Measurements from ENCODE around the gene LRP2.
"Not testable (repeated sequence)": the region's sequence is repeated elsewhere in the genome, so short reads cannot be mapped to it uniquely, and the experiment has no call there.

The LRP2 gene

DNA sequence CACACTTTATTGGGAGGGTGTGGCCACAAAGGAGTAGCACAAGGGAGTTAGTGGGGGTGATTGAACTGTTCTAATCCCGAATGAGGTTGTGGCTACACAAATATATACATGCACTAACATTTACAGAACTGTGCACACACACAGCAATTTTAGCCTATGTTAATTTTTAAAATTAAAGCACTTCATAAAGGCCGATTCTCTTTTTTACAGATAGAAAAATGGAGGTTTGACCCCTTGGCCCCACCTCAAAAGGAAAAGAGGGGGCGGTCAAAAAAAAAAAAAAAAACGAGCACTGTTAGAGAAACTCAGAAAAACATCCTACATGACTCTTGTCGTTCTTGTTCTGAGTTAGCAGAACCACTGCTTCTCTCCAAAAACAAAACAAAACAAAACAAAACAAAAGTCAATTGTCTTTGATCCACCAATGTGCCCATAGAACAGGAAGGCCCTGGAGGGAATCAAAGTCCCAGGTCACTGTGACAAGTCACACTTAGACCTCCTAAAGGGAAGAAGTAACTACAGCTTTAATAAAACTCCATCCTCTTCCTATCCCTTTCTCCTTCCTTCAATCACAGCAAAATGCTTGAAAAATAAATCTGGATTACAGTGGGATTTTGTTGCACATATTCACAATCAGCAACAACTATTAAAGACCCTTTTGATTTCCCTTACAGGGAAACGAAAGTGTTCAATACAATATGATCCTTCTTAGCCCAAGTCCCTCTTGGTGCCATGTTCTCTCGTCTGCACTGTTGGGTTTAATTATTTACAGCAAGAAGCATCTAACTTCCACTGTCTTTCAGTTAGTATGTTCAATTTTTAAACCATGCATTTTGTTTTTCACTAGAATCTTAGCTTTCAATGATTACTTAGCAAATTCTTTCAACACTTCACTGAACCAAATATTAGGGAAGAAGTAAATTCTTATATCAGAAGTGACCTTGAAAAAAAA, 16.6 kb downstream of the LRP2 start:
- DNase-seq = no peak

DNA sequence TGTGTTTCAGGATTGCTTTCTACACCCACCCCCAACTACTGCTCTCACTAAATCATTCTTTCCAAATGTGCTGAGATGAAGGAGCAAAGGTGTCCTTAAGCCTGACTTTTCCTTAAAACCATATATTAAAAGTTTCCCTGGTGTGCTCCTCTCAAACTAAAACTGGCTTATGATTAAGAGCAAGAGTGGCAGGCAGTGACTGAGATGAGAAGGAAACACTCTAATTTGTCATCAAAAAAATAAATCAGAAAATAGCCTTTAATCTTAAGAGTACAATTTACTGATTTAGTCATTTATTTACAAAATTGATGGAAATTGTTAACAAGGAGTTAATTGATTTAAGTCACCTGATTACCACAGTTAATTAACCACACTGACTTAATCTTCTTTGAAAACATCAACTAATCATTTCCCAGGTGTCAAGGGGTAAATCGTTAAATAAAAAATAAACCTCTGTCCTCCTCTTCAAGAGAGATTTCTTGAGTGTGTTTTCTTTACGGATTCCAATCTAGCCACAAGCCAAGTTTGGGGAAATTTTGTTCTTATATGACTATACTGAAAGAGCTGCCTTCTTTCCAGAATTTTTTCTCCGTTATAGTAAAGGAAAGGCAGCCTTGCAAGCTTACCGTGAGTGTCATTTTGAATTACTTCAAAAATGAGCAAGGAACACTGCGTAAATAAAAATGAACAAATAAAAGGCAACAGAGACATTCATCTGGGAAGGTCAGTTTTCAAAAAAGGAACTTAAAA, 17.4 kb downstream of the LRP2 start:
- no peak for DNase-seq

DNA sequence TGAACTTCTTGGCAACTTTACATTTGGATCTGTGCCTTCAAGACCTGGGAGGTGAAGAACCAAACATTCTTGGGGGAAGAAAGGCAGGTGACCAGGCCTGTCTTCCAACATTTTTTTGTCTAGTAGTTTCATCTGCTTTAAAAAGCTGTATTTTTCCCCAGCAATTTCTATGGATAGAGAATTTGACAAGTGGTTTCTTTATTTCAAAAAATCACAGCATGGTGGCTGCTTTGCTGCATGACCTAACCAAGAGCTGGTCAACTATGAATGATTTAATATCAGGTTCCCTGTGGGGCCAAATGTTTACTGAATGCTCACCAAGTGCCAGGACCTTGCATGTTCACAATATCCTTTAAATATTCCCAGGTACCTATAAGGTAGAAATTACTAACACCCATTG, 19.1 kb downstream of the LRP2 start:
- no peak for DNase-seq

DNA sequence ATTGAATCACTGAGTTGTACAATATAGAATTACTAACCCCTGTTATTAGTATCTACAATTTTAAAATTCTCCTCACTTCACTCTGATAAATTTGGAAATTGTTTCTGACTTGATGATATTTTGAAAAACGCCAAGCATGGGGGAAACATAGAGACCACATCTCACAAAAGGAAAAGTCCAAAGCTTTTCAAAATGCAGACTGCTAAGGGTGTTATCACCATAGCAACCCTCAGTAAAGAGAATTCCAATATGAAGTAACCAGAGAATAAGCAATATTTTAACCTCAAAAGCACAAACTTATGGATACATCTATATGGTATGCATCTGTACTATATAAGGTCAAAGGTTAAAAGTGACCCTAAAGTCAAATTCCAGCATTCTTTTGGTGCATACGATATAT, 22.7 kb downstream of the LRP2 start:
- no peak for DNase-seq

DNA sequence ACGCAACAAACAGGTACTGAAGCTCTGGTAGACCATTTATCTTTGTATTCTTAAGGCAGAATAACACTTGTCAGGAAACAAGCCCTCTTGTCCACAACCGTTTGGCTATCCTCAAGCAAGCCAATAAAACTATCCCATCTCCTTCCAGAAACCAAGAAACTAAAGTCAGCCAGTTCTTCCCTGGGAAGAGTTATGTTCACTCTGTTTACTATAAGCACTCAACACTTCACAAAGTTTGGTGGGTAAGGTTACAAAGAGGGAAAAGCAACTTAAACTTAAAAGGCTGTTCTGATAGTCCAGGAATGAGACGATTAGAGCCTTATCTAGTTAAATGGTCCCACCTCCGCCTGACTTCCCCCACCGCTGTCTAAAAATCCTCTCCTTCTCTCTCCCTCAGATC, 25.6 kb downstream of the LRP2 start:
- no peak for DNase-seq

DNA sequence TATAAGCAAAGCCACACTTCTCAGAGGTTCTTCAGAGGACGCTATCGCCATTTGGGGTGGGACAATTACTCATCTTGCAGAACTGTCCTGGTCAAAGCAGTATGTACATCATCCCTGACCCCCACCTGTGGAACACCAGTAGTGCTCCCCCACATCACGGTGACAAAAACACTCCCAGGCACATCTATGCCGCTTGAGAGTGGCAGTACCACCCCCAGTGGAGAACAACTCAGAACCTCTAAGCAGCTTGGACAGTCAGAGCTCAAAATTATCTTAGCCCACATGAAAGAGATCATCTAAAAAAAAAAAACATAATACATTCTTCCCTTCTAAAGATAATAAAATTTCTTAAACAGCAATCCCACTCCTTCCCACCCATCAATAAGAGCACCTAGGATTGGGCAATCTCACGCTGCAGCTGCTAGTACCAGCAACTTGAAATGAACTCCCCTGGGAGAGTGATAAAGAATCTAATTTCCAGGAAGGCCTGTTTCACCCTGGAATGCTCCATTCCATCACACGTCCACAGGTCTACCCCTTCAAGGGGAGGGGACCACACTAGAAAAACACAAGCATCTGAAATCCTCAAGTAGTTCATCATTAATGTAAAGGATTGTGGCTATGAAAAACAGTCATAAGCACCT, 31.7 kb downstream of the LRP2 start:
- DNase-seq = no peak

DNA sequence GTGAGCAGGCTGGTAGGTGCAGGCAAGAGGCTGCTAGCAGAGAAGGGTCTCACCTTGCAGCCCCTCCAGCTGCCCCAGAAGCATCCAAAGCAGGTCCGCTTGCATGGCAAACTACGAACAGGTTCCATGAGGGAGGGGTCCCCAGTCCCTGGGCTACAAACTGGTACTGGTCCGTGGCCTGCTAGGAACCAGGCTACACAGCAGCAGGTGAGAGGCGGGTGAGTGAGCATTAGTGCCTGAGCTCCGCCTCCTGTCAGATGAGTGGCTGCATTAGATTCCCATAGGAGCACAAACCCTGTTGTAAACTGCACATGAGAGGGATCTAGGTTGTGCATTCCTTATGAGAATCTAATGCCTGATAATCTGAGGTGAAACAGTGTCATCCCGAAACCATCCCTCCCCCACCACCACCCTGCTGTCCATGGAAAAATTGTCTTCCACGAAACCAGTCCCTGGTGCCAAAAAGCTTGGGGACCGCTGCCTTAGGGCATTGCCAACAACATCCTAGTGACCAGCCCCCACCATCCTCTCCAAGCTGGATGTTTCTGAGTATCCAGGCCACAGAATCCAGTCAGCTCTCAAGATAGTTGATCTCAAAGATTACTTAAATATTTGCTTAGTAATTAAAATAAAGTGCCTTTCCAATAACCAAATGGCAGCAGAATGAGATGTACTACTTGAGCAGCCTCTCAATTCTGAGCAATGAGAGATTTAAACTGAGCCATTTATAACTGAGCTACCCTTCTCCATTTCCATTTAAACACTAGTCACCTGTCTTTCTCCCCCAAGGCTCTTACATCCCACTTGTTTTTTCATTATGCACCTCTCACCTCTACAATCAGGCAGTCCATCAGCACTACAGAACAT, 32.4 kb downstream of the LRP2 start:
- DNase-seq = no peak

DNA sequence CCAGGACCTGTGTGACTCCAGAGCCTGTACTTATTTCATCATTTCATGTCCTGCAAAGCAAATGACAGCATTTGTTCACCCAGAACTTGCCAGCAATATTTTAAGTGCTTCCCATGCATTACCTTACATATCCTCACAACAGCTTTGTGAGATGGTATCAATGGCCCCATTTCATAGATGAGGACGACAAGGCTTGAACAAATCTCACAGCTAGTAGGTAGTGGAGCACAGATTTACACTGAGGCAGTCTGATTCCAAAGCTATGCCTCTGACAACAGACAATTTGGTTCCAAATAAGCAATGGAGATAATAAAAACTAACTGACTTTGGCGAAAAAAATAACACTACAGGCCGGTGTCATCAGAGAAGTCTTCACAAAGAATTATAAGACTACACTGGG, 33.5 kb downstream of the LRP2 start:
- DNase-seq = no peak

DNA sequence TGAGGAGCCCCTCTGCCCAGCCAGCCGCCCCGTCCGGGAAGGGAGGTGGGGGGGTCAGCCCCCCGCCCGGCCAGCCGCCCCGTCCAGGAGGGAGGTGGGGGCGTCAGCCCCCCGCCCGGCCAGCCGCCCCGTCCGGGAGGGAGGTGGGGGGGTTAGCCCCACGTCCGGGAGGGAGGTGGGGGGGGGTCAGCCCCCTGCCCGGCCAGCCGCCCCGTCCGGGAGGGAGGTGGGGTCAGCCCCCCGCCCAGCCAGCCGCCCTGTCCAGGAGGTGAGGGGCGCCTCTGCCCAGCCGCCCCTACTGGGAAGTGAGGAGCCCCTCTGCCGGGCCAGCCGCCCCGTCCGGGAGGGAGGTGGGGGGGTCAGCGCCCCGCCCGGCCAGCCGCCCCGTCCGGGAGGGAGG, 34.5 kb downstream of the LRP2 start:
- not testable (repeated sequence) for DNase-seq

DNA sequence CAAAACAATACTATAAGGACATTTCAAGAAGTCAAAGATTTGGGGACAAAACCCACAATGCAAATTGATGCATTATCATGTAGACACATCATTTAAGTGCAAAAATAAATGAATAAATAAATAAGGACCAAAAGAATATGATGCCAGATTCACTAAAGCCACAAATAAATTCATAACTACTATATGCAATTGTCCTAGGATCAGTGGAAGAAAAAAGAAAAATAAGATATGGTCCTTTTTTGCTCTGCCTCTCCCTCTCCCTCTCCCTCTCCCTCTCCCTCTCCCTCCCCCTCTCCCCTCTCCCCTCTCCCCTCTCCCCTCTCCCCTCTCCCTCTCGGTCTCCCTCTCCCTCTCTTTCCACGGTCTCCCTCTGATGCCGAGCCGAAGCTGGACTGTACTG, 36.4 kb downstream of the LRP2 start:
- not testable (repeated sequence) for DNase-seq

DNA sequence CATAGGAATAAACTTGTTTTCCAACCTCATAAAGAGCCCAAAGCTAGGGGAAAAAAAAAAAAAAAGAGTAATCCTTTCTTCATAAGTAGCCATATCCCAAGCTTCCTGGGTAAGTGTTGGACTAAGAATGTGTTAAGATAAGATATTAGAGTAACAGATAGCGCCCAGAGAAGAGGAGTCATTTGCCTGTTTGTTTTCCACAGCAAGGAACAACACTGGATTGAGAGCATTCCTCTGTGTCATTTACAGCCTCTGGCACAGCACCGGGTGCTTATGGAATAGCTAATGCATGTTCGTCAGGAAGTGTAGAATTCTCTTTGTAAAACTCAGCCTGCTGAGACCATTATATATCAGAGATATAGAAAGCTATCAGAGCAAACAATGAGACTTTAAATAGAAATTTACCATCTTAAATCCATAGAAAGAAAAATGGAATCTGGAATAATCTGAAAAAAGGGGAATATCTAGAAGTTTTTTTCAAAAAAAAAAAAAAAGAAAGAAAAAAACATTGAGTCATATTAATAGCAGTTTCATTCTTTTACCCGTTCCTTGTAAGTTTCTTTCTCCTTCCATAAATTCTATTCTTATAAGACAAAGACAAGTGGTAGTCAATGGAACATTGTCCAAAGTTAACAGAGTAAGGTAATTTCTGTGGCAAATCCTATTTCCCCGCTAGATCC, 37.6 kb downstream of the LRP2 start:
- DNase-seq = no peak

DNA sequence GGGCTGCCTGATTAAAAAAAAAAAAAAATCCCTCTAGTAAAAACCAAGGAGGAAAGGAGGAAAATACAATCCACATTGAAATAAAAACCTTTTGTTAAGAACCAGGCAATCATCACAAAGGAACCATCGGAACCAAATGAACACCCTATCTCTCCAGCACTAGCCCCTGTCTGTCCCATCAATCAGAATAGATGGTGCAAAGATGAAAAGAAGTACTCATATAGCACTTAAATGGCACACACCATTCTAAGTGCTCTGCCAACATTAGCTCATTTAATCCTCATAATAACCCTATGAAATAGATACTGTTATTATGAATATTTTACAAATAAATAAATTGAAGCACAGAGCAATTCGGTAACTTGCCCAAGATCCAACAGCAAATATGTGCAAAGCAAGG, 38.5 kb downstream of the LRP2 start:
- no peak for DNase-seq

DNA sequence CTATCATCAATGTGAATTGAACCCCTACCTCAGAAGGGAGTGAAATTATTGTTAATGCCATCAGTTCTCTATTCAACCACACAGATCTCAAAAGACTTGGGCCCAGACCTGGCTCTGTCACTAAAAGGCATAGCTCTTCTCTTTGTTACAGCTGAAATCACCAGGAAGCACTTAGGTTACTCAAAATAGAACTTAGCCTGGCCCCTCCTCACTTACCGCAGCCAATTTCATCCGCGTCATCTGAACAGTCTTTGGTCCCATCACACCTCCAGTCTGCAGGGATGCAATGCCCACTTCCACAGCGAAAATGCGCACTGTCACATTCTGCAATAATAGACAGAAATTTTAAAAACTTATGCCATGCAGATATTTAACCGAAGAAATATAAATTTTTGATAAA, 41.8 kb downstream of the LRP2 start:
- DNase-seq = no peak

DNA sequence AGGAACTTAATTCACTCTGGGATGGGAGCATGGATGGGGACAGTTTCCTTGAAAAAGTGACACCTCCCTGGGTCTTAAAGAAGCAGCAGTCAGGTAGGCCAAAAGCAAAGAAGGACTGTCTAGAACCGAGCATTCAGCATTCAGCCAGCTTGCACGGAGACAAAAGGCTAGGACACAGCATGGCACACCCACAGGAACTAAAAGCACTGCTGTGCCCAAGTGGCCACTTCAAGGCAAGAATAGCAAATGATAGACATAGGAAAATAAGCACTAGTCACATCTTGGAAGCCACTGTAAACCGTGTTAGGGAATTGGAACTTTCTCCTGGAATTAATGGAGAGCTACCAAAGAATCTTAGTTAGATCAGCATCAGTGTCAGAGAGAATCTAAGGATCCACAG, 47.0 kb downstream of the LRP2 start:
- DNase-seq = no peak

DNA sequence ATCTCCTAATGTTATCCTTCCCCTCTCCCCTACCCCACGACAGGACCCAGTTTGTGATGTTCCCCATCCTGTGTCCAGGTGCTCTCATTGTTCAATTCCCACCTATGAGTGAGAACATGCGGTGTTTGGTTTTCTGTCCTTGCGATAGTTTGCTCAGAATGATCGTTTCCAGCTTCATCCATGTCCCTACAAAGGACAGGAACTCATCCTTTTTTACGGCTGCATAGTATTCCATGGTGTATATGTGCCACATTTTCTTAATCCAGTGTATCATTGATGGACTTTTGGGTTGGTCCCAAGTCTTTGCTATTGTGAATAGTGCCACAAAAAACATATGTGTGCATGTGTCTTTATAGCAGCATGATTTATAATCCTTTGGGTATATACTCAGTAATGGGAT, 54.0 kb downstream of the LRP2 start:
- DNase-seq = not testable (repeated sequence)

DNA sequence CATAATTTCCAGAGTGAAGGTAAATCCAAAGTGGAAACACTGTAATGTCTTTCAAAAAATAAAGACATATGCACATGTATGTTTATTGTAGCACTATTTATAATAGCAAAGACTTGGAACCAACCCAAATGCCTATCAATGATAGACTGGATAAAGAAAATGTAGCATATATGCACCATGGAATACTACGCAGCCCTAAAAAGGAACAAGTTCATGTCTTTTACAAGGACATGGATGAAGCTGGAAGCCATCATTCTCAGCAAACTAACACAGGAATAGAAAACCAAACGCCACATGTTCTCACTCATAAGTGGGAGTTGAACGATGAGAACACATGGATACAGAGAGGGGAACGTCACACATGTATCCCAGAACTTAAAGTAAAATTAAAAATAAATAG, 57.6 kb downstream of the LRP2 start:
- not testable (repeated sequence) for DNase-seq

DNA sequence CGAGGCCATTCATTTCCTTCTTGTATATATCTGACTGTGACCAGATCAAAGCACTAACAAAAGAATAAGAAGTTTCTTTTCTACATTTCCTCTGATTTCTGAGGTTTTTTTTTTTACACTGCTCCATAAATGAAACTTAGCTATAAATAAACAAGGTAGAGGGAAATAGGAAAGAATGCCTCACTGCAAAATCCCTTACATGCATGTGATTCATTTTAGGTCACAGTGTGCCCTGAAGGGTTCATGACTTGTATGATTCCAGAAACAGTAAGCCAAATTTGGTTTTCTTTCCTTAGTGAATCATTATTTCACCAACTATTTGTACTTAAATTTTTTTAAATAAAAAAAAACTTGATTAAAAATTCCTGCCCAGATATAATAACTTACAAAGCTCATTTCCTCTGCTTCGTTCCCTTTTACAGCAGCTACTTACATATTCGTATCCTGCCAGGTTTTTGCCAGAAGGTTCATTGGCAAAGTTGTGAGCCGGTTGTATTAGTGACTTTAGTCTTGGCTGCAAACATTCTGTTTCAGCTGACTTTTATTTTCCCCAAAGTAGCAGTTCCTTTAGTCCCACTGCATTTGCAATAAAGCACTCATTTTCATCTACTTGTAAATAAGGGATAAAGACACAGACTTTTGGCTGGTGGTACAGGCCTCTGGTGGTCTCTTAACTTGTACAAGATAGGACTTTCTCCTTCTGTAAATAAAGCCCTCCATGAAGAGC, 58.6 kb downstream of the LRP2 start:
- no peak for DNase-seq

DNA sequence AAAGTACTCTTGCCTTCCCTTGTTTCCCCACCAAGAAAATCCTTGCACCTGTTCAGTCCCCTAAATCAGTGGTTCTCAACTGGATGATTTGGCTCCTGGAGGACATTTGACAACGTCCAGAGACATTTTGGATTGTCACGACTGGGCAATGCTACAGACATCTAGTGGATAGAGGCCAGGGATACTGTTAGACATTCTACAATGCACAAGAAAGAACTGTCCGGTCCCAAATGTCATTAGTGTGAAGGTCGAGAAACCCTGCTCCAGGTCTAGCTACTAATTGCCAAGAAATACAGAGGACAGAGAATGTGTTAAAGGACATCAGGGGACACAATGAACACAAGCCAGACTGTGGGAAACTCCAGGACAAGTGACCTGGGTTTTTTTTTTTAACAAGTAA, 60.0 kb downstream of the LRP2 start:
- DNase-seq = no peak

DNA sequence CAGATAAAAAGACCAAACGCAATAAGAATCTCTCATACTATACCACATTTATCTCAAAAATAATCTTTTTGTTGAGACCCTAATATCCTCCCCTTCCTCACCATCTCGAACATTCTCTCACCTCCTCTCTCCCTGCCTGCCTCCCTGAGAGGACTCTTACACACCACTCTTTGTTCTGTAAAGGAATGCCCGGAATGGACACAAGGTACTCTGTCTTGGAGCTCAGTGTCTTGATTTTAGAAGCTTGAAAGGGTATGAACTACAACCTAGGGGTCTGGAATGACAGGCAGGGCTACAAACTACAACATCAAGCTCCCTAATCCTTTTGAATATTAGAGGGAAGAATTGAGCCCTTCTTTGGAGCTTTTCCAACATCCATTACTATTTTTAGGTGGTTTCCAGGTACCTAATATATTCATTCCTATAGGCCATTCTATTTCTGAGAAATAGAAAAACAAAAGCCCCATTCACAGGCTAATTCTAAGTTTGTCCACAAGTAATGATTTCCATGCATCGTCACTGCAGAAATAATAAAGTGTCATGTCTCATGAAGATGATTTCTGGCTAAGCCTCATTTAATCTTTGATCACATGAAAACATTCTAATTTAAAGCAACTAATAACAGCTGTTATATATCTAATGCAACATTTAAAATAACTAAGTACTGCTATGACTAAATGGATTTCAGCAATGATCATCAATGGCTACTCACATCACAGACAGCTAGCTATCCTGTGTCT, 60.6 kb downstream of the LRP2 start:
- no peak for DNase-seq

DNA sequence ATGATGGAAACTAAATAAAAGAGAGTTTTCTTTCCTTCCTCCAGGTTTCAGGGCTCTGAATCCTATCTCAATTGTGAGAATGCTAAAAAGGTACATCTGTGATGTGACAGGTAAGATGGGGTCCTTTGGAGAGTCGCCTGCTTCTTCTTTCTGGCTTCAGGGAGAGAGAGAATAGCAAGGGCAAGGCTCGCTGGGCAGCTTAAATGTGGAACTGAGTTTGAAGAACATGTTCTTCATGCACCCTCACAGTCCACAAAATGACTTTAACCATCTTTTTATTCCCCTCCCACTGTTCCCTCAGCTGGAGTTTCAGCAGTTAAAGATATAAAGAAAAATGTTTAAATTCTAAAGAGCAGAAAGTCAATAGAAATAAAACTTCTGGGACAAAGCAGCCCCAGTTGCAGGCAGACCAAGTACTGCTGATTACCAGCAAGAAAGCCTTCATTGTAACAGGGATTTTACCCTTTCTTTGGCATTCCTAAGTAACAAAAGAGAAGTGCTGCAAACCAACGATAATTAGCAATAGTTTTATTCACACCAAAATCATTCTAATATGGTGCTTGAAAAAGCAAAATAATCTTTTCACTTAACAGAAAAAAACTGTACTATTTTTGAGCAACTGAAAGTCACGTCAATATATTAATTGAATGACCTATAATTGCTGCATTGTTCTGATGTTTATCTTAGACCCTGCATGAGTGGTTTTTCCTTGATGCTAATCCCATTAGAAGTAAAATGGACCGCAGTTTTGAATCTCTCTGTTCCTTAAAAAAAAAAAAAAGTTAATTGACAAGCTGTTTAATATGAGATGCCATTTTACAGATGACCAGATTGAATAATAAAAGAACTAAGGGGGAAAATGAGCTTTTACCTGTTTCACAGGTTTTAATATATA, 61.5 kb downstream of the LRP2 start:
- DNase-seq = no peak
